GM19324 (cell line): Measurements from ENCODE around the gene COL25A1.
"Not testable (repeated sequence)": the region's sequence is repeated elsewhere in the genome, so short reads cannot be mapped to it uniquely, and the experiment has no call there.

ENCODE experiments used
- ATAC-seq: cut with Tn5 transposase; IDR thresholded peaks from one replicate; pipeline ENCODE4 v1.9.1; 2021; ENCODE audit warnings: mild to moderate bottlenecking, moderate library complexity; ENCODE audit not compliant: unreplicated experiment, low FRiP score

The COL25A1 gene

DNA sequence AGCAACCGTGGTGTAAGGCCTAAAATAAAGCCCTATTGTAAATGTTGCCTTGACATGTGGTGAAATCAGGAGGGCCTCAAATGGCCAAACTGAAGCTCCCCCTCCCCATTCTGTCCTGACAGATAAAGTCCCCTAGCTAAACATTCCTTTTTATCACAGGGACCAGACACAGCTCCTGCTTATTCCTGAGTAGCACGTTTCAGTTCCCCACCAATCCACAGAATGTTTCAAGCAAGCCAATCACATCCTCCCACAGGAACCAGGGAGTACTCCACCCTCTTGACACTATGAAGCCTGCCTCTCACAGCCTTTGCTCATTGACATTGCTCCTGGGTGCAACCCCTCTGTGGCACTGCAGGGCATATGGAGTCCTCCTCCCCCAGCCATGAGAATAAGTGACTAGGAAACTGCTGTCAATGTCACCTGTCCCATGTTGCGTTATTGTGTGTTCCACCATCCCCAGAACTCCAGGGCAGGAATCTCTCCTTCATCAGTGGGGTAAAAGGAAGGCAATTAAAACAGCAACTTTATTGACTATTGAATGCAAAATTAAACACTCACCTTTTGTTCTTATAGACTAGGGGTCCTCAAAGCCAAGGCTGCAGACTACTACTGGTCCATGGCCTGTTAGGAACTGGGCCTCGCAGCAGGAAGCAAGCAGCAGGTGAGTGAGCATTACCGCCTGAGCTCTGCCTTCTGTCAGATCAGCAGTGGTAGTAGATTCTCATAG lies 128.1 kb downstream of the COL25A1 start:
- no peak for ATAC-seq

DNA sequence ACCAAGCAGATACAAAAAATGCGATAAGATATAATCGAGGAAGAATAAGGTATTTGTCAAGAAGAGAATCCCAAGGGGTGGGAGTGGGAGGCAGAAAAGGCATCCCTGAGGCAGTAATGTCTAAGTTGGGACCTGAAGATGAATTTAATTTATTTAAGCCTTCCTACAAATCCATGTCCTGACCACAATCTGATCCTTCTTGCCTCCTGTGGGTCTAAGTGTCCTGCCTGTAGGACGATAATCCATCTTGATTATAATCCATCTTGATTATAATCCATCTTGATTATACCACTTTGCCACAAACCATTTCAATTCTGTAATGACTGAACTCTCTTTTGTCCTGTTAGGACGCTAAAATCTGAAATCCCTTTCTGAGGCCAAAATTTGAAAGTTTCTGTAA lies 130.2 kb downstream of the COL25A1 start:
- ATAC-seq, result no peak

DNA sequence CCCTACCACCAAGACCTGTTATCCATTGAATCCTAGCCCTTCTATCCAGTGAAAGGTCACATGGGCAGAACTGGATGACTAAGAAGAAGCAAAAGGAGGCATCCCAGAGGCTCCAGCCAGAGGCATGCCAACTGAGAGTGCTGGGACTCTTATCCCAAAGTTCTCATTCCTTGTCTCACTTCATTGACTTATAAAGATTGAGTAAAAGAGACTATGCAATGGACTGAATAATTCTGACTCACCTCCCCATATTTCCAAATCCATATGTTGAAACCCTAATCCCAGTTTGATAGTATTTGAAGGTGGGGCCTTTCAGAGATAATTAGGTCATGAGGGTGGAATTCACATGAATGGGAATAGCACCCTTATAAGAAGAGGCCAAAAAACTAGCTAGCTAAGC lies 131.4 kb downstream of the COL25A1 start:
- no peak for ATAC-seq

DNA sequence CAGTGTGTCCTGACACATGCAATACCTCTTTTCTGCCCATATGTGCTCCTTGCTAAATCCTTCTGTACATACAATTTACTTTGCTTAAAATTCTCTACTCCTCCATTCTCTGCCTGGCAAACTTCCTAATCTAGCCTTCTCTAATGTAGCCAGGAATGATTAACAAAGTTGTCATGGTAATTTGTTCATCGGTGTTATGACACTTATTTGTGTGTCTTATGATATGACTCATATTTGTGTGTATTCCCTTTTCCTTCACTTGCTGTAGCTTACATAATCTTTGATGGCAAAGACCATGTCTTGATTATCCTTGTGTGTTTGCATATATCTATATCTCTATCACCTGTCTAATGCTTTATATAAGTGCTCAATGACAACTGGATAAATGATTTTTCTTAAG lies 133.3 kb downstream of the COL25A1 start:
- ATAC-seq, result no peak

DNA sequence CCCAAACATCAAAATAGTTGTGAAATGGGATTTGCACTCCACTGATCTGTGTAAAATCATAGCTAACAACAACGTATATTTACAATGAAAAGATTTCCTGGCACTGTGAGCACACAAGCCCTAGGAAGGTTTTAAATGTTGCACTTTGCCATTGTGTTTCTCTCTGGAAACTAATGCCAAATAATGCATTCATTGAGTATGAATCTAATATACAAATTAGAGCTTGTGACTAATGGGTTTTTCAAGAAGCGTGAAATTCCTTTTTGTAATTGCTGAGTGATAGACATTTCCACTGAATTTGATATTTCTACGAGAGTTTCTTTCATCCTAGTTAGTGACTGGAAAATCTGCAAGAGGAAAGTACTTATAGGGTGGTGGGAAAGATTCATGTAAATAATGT lies 135.9 kb downstream of the COL25A1 start:
- no peak for ATAC-seq

DNA sequence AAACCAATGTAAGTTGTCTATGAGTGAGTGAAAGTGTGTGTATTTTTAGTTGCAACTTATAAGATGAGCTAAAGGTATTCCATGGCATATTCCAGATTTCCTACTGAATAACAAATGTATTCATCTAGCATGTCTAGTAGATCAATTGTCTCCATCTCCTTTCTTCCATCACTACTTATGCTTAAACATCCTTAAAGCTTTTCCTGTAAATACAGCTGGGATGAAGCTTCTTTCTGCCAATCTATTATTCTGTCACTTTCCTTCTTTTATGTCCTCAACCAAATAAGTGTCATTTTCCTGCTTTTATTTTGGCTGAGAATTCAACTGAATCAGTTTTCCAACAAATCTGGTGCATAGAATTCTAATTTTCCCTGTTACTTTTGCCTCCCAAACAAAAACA lies 136.3 kb downstream of the COL25A1 start:
- no peak for ATAC-seq

DNA sequence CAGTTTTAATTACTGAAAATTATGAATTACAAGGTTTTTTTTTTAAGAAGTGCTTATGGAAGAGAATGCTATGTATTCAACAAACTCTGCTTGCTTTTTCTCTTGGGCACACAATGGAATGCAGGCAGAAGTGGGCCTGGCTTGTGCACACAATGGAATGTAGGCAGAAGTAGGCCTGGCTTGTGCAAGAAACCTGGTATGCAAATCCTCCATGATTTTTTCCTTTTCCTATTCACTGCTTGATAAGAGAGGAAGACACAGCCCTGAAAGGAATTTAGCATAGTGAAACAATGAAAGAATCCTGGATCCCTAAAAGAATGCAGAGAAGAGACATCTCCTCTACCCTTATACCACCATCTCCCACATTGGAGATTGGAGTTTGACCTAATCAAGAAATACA lies 138.4 kb downstream of the COL25A1 start:
- ATAC-seq, result no peak

DNA sequence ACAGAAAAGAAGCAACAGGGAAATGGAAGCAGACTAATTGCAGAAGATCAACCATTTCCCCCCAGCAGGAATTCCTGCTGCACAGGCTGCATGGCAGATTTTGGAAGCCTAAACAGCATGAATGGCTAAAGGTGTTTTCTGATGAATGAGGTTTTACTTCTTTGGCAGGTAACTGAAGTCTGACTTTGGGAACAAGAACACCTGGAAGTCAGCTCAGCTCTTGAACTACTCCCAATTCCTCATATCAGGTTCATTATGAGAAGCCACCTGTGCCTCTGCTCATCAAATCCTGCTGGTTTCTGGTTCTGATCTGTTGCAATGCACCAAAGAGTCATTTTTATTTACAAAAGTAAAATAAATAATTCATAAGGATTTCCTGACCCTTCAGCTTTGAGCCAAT lies 139.0 kb downstream of the COL25A1 start:
- ATAC-seq, result no peak

DNA sequence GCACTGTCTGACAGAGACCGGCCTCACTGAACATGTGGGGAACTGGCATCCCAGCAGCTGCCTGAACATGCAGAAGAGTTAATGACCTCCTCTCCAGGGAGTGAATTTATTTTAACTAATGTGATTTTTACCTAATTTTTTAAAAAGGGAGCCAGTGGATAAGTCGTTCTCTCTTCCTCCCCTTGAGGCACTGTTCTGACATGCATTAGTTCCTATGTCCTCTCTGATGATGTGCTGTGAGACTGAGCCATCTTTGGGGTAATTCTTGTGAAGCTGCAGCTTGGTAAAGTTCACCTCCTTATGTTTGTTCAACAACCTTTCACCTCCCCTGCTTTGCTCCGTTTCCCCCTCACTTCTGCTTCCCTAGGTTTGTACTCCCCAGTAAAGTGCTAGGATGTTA lies 139.7 kb downstream of the COL25A1 start:
- no peak for ATAC-seq

DNA sequence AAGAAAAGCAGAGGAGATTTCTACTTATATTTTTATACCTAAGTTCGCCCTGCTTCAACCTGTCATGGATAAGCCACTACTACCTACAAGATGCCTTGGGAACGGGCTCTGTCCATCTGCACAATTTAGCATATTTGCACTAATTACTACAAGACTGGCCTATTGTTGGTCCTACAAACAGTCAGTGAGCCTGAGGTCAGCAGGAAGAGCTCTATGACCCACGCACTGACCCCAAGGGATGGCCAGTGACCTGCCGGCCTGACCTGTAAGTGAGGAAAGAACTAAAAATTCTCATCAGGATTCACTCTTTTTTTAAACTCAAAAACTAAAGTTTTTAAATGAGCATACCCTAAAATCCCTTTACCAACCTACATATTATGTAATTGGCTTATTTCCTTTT lies 142.0 kb downstream of the COL25A1 start:
- no peak for ATAC-seq

DNA sequence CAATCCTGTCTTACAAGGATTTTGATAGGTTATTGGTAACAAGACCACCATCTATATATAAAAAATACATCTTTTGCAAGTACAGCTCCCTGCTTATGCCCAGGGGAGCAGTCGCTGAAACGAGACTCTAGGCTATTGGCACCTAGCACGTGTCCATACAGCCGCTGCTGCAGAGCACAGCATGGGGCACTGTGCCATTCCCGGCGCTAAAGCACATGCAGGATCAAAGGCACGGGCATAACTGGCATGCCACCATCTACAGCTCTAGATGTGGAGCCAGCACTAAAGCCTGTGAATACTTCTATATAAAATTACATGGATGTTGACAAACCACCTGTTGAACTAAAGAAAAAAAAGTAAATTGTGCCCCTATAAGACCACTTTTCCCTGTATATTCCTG lies 144.8 kb downstream of the COL25A1 start:
- ATAC-seq, result no peak

DNA sequence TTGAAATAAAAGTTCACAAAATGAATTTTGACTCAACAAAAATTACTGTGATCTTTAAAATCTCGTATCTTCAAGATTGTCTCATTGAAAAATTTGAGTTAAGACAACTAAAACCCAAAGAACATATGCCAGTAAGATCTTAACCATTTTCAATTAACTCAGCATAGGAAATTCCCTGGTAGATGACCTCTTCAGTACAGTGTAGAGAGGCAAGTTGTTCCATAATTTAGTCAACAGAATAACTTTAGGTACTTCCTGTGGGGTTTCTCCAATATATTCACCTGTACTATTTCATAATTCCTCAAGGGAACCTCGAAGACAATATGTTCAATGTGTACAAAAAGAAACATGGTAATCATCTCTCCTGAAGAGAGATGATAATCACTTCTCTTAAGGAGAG lies 145.3 kb downstream of the COL25A1 start:
- no peak for ATAC-seq

DNA sequence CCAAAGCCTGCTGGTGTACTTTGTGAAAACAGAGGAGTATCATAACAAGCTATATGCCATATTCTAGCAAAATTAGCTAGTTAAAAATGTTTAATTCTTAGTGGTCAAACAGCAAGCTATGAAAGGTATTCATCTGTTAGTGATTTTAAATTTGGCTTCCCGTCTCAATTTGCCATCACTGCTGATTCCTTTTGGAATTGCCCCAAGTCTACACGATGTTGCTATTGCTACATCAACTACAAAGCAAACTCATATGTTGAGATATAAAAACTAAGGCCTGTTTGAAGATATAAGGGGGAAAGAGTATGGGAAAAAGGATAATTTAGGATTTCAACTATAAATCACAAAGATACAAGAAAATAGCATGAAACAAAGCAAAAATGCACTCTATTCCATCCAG lies 146.1 kb downstream of the COL25A1 start:
- ATAC-seq, result no peak

DNA sequence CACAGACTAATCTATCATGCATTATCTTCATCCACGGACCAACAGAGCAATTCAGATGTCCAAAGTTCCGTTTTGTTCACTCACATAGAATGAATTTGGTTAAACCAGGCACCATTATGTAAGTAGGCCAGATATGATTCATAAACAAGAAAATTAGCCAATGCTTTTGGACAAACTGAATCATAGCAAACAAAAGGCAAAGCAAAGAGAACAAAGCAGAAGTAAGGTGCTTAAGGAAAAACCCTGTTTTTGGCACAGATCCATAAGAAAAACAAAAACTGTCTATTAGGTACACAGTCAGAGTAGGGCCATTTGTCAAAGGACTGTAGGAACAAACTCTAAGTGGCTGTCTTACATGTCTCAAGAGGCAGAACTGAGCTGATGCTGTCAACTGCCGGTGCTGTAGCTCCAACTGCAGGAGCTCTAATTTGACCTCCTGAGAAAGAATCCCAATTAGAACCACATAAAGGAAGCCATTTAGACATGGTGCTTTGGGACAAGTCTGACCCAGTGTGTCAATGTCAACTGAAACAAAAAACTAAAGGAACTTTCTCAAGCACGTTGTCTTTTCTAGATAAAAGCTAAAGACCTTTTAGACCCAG lies 146.7 kb downstream of the COL25A1 start:
- no peak for ATAC-seq

DNA sequence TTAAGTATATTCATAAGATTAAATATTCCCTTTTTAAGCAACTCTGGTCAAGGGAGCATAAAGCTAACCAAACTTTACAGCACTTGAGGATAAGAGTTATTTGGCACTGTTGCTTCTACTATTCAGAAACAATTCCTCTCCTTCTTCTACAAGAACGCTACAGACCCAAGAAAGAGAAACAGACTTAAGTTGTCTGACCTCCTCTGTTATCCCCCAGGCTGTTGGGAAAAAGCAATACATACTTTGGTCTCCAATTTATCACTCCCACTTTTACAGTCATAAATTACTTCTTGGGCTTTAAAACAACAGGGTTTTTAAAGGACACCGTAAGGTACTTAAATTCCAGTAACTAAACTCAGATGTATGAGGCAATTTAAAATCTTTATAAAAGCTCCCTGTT lies 147.4 kb downstream of the COL25A1 start:
- ATAC-seq, result no peak

DNA sequence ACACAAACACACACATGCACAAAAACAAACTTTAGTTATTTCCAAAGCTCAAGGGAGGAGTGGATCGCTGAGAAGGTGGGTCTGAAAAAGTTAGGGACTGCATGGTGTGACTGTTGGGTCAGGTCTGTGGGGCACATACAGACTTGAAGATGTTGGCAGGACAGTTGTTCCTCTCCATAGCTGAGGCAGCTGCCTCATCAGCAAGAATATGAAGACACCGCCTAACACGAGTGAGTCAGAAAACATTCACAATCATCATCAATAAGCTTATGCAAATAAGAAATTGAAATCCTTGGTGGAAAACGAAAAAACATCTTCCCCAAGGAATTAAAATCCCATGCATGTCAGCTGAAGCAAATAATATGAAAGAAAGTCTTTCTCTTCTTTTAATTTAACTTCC lies 148.0 kb downstream of the COL25A1 start:
- no peak for ATAC-seq

DNA sequence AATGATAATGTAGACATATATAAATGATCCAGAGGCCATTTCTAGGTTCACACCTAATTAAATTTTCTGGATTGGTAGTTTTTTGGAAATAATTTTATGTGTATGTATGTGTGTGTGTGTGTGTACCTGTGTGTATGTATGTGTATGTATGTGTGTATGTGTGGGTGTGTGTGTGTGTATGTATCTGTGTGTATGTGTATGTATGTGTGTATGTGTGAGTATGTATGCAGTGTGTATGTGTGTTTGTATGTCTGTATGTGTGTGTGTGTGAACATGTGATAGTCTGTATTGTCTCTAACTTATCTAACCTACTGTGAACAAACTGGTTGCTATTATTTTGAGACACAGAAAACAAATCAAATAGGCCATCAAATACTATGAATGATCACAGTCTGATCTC lies 152.6 kb downstream of the COL25A1 start:
- ATAC-seq, result no peak

DNA sequence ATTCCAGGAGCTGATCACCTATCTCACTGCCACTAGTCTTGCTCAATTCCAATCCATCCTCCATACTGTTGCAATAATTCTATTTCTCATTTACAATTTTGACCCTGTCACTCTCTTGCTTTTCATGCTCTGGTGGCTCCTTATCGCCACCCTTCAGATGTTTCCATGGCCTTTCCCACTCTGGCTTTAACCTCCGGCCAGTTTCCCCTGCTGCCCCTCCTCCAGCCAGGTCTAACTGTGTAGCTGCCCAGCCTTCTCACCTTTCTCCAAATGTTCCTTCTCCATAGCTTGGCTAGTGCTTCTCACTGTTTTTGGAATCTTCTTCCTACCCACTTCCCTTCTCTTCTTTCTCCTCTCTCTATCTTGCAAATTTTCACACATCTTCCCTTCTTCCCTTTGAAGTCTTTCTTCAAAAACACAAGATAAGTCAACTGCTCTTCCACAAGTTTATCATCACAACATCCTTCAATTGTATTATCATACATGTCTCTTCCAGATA lies 153.8 kb downstream of the COL25A1 start:
- ATAC-seq, result no peak

DNA sequence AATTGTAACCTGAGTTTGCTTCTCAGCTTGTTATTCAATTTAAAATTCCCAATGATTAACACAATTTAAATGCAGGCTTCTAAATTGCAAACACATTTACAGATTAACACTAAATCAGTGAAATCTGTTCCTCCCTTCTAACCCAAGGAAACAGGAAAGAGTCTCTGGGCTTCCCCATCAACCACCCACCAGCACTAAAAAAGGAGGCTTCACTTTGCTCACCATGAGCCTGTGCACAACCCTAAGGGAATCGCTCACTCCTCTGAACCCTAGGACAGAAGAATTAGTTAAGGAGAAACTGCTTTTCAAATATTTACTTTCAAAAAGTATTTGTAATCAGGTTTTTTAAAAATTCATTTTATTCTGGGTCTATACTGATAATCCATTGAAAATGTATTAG lies 155.3 kb downstream of the COL25A1 start:
- ATAC-seq, result no peak

DNA sequence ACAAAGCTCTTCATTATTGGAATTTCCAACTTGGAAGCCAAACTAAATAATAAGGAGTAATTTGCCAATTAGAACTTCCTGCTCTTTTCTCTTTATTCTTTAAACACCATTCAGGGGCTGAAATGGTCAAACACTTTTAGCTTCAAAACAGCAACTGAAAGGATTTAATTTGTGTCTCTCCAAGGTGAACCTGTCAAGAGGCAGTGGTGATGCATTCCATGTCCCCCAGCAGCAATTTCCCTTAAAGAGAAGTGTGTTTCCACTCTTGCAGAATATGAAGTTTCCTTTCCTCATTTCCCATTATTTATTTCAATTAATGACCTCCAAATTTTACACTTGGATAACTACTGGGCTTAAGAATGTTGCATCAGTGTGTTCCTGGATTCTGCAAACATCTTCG lies 156.0 kb downstream of the COL25A1 start:
- no peak for ATAC-seq

DNA sequence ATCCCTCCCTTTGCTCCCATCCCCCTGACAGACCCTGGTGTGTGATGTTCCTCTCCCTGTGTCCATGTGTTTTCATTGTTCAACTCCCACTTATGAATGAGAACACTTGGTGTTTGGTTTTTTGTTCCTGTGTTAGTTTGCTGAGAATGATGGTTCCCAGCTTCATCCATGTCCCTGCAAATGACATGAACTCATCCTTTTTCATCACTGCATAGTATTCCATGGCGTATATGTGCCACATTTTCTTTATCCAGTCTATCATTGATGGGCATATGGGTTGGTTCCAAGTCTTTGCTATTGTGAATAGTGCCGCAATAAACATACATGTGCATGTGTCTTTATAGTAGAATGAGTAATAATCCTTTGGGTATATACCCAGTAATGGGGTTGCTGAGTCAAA lies 164.3 kb downstream of the COL25A1 start:
- ATAC-seq, result not testable (repeated sequence)

DNA sequence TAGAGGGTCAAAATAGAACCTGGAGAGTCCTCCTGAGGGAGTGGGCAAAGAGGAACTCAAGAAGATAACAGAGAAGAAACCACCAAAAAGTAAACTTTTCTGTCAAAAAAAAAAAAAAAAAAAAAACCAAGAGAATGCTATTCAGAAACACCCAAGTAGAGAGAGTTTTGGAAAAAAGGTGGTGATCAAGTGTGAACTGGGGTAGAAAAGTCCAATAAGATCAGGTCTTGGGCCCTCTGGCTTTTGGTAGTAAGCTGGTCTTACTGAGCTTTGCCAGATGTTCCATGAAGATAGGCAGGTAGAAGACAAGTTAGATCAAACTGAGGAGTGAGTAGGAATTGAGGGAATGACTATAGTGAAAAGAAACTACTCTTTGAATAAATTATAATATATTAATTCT lies 167.5 kb downstream of the COL25A1 start:
- ATAC-seq, result no peak
